Measurements from ENCODE around the gene TRAF7. TPM values are rescaled to one million over a fixed set of nuclear protein-coding genes. Genes with fewer than 3 reads are reported as not detected.
"Not testable (repeated sequence)": the region's sequence is repeated elsewhere in the genome, so short reads cannot be mapped to it uniquely, and the experiment has no call there.

The TRAF7 gene
- total RNA-seq, 1 donor from 2014 or later, result 25.7 TPM

DNA sequence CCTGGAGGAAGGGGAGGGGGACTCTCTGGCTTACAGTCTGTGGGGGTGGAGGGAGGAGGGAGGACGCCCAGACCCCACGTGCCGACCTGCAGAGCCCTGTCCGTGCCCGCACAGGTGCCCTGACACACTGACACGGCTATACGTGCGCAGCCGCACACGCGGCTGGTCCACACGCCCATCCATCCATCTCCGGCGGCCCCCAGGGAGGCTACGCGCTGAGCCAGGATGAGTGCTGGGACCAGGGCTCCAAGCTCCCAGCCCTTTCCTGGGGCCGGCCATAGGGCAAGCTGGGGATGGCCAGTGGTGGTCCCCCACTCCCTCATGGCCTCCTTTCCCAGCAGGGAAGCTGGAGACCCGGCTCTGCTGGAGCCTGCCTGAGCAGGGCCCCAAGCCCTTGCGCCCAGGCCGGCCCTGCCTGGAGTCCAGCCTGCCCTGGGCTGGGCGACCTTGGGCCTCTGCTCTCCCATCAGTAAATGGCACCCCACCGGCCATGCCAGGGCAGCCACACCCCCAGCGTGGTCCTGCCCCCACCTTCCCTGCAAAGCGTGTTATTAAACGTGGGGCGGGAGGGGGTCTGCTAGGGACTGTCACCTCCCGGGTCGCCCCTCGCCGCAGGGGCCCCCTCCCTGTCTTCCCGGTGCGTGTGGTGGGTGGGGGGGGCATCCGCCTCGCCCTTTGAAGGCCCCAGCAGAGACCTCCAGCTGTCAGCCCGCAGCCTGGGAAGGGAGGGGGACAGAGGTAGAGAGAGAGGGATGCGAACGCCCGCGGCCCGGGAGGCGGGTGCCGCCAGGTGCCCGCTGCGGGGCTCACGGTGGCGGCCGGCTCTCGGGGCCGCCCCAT is 40.0 kb downstream of the TRAF7 start:
- DNase-seq (ENCODE audit: low spot score in 2 of 2), result no peak
- FAIRE-seq, result no peak

- DNase-seq (ENCODE audit: low spot score in 2 of 2) (peak; percentile 68 to 76), FAIRE-seq (no peak)
Observed at GRCh38 chr16:2196162-2196980, 40.8 kb downstream of the TRAF7 start, which contains the start of gene CASKIN1. Gene CASKIN1 (minus strand): TSS chr16:2196605. CDS start chr16:2196432, 173 bp downstream.

GRCh38 chr16:2196981-2197511 is 41.5 kb downstream of the TRAF7 start:
- no peak for DNase-seq (ENCODE audit: low spot score in 2 of 2)
- no peak for FAIRE-seq

DNA sequence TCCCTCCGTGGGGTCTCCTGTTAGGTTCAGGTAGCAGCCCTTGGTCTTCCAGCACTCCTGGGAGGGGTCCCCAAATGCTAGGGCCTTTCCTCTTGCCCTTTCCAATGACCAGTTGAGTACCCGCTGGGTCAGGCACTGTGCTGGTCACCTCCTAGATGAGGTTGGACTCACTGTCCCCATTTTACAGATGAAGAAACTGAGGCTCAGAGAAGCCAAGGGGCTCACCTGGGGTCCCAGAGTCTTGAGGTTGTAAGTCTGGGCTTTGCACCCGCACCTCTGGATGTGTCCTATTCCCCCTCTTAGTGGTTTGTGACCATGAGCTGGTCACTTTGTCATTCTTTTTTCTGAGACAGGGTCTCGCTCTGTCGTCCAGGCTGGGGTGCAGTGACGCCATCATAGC is 42.2 kb downstream of the TRAF7 start:
- FAIRE-seq, result no peak
- DNase-seq (ENCODE audit: low spot score in 2 of 2), result no peak

- FAIRE-seq, result no peak
- DNase-seq (ENCODE audit: low spot score in 2 of 2), result no peak
Observed at GRCh38 chr16:2198283-2198682, 42.7 kb downstream of the TRAF7 start.

- DNase-seq (ENCODE audit: low spot score in 2 of 2) (no peak), FAIRE-seq (no peak)
Observed at GRCh38 chr16:2199095-2199494, 43.5 kb downstream of the TRAF7 start.

DNA sequence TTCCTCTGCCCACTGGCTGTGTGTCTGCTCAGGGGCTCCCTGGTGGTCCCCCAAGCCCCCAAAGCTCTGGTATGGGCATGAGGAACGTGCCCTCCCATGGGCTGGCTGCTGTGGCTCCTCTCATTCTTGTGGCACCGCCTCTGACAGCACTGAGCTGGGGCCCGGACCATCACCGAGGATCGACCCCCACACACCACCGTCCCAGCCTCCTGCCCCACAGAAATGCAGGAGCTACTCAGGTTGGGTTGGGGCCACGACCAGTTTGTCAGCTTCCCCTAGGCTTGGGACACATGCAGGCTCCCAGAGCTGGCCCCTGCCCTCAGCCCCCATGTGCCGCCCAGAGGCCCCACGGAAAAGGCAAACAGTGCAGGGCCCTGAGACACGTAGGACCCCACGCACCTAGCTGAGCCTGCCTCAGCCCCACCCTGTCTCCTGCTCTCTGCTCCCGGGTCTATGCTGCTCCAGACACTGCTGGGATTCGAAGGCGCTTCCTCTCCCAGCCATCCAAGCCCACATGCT is 44.1 kb downstream of the TRAF7 start:
- DNase-seq (ENCODE audit: low spot score in 2 of 2) (no peak), FAIRE-seq (no peak)

GRCh38 chr16:2200313-2200712 is 44.7 kb downstream of the TRAF7 start:
- DNase-seq (ENCODE audit: low spot score in 2 of 2), result no peak
- no peak for FAIRE-seq

- not testable (repeated sequence) for FAIRE-seq; DNase-seq (ENCODE audit: low spot score in 2 of 2)
Observed at GRCh38 chr16:2203119-2203688, 47.6 kb downstream of the TRAF7 start.

DNA sequence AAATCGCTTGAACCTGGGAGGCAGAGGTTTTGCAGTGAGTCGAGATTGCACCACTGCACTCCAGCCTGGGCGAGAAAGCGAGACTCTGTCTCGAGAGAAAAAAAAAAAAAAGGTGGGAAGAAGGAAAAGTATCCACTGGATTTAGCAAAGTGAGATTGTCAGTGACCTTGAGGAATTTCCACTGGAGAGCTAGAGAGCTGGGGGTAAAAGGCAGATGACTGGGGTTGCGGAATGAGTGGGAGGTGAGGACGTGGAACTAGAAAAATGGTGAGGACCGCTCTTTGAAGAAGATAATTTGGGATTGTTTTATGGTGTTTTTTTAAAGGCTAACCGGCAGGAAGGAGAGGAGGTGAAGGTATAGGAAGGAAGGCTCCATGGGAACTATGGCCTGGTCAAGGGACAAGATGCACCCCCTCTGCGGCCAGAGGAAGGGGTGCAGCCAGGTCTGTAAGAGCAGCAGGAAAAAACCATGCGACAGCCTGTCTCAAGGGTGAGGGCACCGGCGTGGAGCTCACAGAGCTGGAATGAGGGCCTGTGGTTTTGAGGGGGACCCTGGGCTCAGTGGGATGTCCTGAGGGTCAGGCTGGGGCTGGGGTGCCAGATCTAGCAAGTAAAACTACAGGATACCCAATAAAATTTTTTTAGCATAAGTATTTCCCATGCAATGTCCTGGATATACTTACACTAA is 49.0 kb downstream of the TRAF7 start:
- FAIRE-seq (no peak), DNase-seq (ENCODE audit: low spot score in 2 of 2) (no peak)

DNA sequence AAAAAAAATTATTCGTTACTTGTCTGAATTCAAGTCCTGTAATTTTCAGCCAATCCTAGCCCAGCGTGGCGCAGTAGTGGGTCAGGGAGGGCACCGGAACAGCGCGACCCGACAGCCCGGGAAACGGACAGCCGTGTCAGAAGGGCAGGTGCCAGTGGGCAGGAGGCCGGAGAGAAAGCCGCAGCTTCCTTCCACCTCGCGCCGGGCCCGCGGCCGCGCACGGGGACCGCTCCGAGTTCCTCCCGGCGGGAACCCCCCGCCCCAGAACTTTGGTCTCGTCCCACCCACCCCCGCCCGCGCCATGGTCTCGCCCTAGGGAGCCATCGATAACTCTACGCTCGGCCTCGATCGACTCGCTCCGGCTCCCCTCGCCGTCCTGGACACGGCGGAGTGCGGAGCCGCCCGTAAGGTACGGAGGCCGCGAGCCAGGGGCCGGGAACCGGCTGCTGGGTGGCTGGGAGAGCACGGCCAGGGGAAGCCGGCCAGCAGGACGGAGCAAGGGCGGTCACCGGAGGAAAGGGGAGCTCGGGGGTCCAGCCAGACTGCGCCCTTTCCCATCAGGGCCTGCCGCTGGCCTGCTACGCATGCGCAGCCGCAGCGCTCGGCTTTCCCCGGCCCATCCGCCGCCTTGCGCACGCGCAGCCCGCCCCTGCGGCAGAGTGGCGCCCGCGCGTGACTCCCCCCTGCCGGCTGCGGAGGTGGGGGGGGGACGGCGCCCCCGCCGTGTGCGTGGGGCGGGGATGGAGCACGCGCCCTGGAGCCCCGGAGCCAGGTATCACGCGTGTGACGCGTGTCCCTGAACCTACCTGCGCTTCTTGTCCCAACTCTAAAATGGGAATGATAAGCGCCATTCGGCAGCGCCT is 49.8 kb downstream of the TRAF7 start, which contains the start of gene MLST8:
Gene MLST8, plus strand, starts transcription at position 351 of the 863 bp plus-strand sequence. CDS start 632 bp downstream, outside the sequence.
- peak; percentile 96 to 98 for DNase-seq (ENCODE audit: low spot score in 2 of 2)
- no peak for FAIRE-seq

DNA sequence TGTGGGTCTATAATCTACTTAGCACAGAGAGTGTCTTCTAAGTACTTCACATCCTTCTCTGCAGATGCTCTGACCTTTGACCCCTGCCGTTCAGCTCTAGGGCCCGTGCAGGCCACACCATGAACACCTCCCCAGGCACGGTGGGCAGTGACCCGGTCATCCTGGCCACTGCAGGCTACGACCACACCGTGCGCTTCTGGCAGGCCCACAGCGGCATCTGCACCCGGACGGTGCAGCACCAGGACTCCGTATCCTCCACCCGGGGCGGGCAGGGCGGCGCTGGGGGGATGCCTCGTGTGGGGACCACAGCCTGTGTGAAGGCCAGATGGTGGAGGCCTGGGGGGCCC is 50.4 kb downstream of the TRAF7 start:
- DNase-seq (ENCODE audit: low spot score in 2 of 2), result no peak
- no peak for FAIRE-seq

DNA sequence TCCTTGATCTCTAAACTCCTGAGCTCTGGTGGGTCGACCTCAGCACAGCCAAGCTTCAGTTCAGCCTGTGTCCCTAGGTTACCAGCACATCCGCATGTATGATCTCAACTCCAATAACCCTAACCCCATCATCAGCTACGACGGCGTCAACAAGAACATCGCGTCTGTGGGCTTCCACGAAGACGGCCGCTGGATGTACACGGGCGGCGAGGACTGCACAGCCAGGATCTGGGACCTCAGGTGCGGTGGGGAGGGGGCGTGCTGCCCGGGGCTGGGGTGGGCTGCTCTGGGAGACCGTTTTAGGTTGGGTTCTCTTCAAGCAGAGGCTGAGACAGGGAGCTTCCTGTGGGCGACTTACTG is 50.8 kb downstream of the TRAF7 start:
- DNase-seq (ENCODE audit: low spot score in 2 of 2), result no peak
- FAIRE-seq, result no peak

- DNase-seq (ENCODE audit: low spot score in 2 of 2), result no peak
Observed at GRCh38 chr16:2206780-2207433, 51.3 kb downstream of the TRAF7 start.

GRCh38 chr16:2207872-2208271 is 52.3 kb downstream of the TRAF7 start:
- DNase-seq (ENCODE audit: low spot score in 2 of 2), result no peak
- no peak for FAIRE-seq

More at GRCh38 chr16:2206780-2207433, 51.3 kb downstream of the TRAF7 start:
- no peak for FAIRE-seq

DNA sequence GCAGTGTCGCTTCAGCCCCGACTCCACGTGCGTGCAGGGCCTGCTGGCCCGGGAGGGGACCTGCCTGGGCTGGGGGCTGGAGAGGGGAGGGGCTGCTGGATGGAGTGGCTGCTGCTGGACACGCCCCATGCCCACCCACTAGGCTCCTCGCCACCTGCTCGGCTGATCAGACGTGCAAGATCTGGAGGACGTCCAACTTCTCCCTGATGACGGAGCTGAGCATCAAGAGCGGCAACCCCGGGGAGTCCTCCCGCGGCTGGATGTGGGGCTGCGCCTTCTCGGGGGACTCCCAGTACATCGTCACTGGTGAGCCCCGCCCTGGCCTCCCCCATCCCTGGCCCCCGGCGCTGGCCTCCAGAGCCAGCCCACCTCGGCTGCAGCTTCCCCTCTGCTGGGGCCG is 52.7 kb downstream of the TRAF7 start:
- no peak for DNase-seq (ENCODE audit: low spot score in 2 of 2)
- no peak for FAIRE-seq

DNA sequence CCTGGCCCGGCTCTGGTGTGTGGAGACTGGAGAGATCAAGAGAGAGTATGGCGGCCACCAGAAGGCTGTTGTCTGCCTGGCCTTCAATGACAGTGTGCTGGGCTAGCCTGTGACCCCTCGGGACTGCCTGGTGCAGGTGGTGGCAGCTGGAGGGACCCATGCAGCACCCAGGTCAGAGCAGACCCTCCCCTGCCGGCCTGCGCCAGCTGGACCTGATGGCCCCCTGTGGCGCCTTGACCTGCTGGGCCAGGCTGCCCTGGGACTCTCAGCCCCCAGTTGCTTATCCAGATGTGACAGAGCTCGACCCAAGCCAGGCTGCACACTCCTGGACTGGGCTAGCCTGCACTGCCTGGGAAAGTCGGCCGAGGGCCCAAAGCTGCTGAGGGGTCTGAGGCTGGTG is 53.2 kb downstream of the TRAF7 start:
- DNase-seq (ENCODE audit: low spot score in 2 of 2) (no peak), FAIRE-seq (no peak)

DNA sequence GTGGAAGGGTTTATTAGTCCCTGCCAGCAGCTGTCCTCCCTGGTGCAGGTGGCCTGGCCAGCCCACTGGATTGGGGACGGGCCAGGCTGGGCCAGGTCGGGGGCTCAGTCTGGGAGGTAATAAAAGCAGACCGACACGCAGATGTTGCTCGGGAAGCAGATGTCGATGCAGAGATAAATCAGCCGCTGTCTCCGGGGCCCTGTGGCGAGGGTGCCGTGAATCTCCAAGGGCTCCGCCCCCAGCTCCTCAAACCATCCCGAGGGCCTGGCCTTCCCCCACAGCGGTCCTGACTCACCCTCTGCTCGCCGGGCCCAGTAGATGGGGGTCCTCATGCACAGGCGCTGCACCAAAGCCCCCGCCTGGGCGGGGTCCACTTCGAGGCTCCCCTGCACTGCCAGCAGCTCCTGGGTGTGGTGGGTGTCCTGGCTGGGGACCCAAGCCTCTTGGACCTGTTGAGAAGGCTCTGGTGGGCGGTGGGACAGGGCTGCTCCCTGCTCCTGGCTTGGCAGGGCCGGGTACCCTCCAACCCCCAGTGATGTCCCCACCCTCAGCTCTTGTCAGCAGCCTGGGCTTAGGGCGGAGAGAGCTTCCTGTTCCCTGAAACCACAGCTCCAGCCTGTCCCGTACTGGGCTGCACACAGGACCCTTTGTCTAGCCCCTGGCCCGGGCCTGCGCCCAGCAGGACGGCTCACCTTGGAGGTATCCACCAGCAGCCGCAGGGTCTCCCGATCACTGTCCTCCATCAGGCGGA is 53.9 kb downstream of the TRAF7 start:
- DNase-seq (ENCODE audit: low spot score in 2 of 2), result no peak
- no peak for FAIRE-seq
